ENCODE results near the gene ATP6V1E1.

GRCh38 chr22:17542452-17542851, 86.1 kb downstream of the ATP6V1E1 start:
- TF ChIP-seq NBN (IDR thresholded peaks at IDR 0.05) (no peak), SMARCA5 (IDR thresholded peaks at IDR 0.05) (no peak), JUNB (IDR thresholded peaks at IDR 0.05) (no peak), BCL11A (IDR thresholded peaks at IDR 0.05; ENCODE audit: low read depth, low read length) (no peak), SREBF2 (IDR thresholded peaks at IDR 0.05; ENCODE audit: low read length) (no peak), SP1 (IDR thresholded peaks at IDR 0.05; ENCODE audit: low read depth, low read length) (no peak), JUND (IDR thresholded peaks at IDR 0.05; ENCODE audit: low read depth, low read length) (no peak), CTCF (IDR thresholded peaks at IDR 0.05 in 2 of 3, conservative IDR thresholded peaks at IDR 0.05 in 1 of 3; ENCODE audit: control insufficient read depth in 2 of 3, extremely low read depth in 1 of 3, insufficient read depth in 1 of 3, low read depth in 3 of 3, low read length in 3 of 3) (no peak), CREM (IDR thresholded peaks at IDR 0.05; ENCODE audit: low read depth) (no peak), MEF2A (IDR thresholded peaks at IDR 0.05; ENCODE audit: insufficient read depth, low read depth, low read length) (no peak)
- TF ChIP-seq, protein P1, sequence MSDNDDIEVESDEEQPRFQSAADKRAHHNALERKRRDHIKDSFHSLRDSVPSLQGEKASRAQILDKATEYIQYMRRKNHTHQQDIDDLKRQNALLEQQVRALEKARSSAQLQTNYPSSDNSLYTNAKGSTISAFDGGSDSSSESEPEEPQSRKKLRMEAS (IDR thresholded peaks at IDR 0.05; ENCODE audit: low read depth, low read length) = no peak

Data from GM12878 (cell line).